ENCODE data around the gene UNC45A.
"Not testable (repeated sequence)": the region's sequence is repeated elsewhere in the genome, so short reads cannot be mapped to it uniquely, and the experiment has no call there.

The UNC45A gene
- 78.6 to 114 (median 104) reads per million in 4 experiments for total RNA-seq

GRCh38 chr15:90934949-90935751, at the start of gene UNC45A:
Gene UNC45A (plus strand): TSS chr15:90935285. CDS start chr15:90935325, 40 bp downstream.
- DNase-seq, result peak; percentile 92

- peak; percentile 68 for DNase-seq
Observed at GRCh38 chr15:90885432-90886290, 49.4 kb upstream of the UNC45A start.

GRCh38 chr15:90886291-90886614, 48.8 kb upstream of the UNC45A start:
- no peak for DNase-seq

DNA sequence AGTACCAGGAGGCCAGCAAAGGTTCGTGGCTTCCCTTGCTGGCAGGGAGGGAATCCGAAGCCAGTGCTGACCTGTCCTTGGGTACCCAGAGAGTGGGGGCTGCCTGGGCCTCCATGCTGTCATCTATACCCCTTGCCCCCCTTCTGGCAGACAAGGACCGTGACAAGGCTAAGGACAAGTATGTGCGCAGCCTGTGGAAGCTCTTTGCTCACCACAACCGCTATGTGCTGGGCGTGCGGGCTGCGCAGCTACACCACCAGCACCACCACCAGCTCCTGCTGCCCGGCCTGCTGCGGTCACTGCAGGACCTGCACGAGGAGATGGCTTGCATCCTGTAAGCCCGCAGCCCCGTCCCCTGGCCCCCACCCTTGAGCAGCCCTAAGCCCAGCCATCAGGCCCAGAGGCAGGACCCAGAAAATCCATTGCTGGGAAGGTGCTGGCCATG, 48.0 kb upstream of the UNC45A start:
- no peak for DNase-seq

- no peak for DNase-seq
Observed at GRCh38 chr15:90889313-90889730, 45.8 kb upstream of the UNC45A start.

GRCh38 chr15:90889736-90890456, 45.2 kb upstream of the UNC45A start:
- DNase-seq, result no peak

GRCh38 chr15:90890839-90891238, 44.2 kb upstream of the UNC45A start:
- DNase-seq, result no peak

DNA sequence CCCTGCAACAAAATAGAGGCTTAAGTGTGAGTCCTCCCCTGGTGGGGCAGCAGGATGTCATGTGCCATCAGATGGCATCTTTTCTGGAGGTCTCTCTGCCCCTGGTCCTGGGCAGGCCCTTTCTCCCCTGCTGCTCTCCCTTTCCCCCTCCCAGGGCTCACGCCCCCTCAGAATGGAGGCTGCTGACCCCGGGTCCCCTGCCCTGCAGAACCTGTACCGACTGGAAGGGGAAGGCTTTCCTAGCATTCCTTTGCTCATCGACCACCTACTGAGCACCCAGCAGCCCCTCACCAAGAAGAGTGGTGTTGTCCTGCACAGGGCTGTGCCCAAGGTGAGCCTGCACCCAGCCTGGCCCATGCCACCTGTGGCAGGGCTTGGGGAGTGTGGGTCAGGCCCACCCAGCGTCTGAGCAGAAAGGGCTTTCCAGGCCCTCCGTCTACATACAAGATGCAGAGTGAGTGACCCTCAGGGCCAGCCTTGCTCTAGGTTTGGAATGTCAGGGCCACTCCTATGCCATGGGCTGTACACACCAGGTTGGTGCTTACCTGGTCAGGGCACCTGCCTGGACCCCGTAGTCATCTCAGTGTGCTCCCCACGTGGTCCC, 43.6 kb upstream of the UNC45A start:
- no peak for DNase-seq

DNA sequence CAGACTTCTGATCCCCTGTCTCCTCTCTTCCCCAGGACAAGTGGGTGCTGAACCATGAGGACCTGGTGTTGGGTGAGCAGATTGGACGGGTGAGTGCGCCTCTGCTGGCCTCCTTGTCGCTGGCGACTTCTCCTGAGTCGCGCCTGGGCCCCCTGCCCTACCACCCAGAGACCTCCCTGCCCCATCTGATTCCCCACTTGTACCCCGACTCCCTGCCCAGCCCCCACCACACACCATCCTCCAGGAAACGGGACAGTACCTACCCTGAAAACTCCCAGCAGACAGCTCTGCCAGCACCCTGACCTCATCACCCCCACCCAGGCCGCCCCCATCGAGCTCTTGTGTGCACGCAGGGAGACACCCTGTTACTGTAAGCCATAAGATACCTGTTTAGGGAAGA, 43.1 kb upstream of the UNC45A start:
- no peak for DNase-seq

GRCh38 chr15:90892498-90893174, 42.4 kb upstream of the UNC45A start:
- no peak for DNase-seq

- DNase-seq, result no peak
Observed at GRCh38 chr15:90893175-90894090, 41.7 kb upstream of the UNC45A start.

DNA sequence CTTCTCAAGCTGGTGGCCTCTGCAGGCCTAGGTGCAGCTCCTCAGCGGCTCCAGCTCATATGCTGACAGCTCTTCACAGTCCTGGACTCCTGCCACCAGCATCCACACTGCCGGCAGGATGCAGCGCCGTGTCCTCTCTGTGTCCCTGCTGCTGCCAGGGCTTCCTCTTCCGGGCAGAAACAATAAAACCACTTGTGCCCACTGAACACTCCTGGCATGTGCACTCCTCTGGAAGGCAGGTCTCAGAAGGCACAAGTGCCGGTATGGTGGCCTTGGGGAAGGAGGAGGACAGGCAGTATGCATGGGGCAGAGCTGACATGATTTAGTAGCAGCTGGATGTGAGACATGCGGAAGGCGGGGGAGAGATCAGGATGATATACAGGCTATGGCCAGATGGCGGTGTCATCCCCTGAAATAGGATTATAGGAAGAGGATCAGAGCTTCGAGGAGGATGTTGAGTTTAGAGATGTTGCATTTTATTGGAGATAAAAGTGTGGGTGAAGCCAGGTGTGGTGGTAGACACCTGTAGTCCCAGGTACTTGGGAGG, 39.4 kb upstream of the UNC45A start:
- no peak for DNase-seq

DNA sequence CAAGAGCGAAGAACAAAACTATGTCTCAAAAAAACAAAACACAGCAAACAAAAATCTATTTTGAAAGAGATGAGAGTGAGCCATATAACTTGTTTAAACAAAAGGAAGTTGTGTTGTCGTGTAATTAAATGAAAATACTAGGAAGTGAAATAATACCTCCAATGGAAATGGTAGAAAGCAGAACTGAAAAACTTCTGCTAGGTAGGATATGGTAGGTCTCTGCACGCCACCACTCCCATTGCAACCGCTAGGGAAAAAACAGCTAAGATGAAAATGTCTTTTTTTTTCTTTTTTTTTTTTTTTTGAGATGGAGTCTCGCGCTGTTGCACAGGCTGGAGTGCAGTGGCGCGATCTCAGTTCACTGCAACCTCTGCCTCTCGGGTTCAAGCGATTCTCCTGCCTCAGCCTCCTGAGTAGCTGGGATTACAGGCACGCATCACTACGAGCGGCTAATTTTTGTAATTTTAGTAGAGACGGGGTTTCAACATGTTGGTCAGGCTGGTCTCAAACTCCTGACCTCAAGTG, 37.9 kb upstream of the UNC45A start:
- DNase-seq, result not testable (repeated sequence)

DNA sequence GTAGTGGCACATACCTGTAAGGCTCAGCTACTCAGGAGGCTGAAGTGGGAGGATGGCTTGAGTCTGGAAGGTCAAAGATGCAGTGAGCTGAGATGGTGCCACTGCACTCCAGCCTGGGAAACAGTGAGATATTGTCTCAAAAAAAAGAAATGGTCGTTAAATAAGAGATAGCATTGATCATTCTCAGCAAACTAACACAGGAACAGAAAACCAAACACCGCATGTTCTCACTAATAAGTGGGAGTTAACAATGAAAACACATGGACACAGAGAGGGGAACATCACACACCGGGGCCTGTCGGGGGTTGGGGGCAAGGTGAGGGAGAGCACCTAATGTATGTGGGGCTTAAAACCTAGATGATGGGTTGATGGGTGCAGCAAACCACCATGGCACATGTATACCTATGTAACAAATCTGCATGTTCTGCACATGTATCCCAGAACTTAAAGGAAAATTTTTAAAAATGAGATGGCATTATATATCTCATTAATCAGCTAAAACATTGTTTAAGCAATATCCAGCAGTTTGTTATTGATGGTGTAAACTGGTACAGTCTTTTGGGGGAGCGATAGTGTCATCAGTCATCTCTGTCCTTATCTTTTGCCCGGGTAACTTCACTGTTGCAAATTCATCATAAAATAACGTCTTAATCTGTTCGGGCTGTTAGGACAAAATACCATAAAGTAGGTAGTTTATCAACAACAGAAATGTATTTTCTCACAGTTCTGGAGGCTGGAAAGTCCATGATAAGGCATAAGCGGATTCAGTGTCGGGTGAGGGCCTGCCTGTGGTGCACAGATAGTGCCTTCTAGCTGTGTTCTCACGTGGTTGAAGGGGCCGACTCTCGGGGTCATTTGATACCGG, 33.7 kb upstream of the UNC45A start:
- no peak for DNase-seq

DNA sequence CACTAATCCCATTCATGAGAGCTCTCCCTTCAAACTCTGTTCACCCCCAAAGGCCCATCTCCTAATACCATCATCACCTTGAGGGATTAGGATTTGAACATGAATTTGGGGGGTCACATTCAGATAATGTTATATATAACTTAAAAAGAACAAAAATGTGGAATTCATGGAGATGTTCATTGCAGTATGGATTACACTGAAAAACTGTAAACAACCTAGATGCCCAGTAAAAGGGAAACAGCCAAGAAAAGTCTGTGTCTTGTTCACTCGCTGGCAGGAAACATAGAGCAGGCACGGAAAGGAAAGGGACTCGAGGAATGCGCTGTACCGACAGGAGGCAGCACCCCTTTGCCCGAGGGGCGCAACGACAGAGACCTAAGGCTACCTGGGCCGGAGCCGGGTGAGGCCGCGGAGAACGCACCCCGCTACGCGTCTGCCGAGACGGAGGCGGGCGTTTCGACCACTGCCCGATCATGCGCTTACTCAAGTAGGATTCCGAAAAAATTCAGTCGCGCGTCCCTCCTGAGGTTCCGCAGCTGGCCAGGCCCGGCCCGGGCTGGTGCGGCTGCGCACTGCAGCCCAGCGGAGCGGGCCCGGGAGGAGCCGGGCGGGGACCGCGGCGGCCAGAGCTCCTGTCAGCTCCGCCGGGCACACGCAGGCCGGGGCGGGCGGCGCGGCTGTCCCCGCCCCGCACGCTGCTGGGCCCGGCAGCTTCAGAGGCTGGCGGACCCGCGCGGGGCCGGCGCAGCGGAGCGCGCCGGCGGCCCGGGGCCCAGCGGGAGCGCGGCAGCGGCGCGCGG, 32.8 kb upstream of the UNC45A start:
- DNase-seq, result peak; percentile 46

DNA sequence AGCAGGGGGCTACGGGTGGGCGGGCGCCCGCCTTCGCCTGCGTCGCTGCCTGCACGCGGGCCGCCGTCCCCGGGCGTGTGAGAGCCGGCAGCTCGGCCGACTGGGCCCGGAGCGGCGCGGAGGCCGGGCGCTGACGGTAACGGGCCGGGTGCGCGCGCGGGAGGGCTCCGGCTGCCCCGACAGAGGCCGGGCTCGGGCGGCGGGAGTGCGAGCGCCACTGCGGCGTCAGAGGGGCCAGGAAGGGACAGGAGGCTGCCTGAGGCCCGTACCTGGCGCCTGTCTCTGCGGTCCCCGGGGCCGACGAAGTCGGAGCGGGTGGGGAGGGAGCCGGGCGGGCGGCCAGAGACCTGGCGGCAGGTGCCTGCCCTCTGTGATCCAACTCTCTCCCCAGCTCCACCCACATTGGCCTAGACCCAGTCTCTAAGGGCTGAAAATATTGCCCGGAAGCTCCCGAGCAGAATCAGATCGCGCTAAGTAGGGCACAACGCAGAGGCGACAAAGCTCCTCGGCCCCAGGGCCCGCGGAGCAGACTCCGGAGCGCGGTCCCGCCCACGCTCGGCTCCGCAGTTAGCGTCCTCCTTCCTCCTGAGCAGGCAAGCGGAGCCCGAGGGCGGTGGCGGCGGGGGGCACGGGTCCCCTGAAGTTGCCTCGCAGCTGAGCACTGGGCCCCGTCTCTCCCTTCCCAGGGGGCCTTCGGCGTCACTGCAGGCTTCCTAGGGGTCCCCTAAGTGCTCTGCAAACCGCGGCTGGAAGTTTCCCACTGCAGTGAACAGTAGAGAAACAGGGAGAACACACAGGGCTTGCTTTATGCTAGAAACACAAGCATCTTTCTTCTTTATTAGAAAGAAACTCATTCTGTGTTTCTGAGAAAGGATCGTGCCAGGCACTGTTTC, 32.0 kb upstream of the UNC45A start, which contains the start of gene MAN2A2:
TSS of gene MAN2A2 (plus strand) at position 463 of the 893 bp plus-strand sequence. CDS start 906 bp downstream, outside the sequence.
- DNase-seq, result peak; percentile 42

Data from effector CD8-positive, alpha-beta T cell (primary cell).